Kidney epithelial cell (primary cell): ENCODE measurements around the gene E2F8. TPM values are rescaled to one million over a fixed set of nuclear protein-coding genes. Genes with fewer than 3 reads are reported as not detected.
A peak's percentile ranks its signal among the peaks of the same experiment; 100 is the strongest.

Experiments used
- DNase-seq: peaks from one replicate; pipeline ENCODE4 v3.0.0-alpha.2; 2010; ENCODE audit warnings: low read depth
- H3K27me3 ChIP-seq: 2 replicates; pipeline ENCODE4 v1.6.0; 2011; ENCODE audit warnings: low read length; ENCODE audit not compliant: control insufficient read depth, insufficient read depth
- H3K36me3 ChIP-seq: 2 replicates; pipeline ENCODE4 v1.5.1; 2011; ENCODE audit warnings: low read length; ENCODE audit not compliant: control insufficient read depth, insufficient read depth
- H3K4me3 ChIP-seq: 2 replicates; pipeline ENCODE4 v1.5.1; 2011; ENCODE audit warnings: low read depth, mild to moderate bottlenecking, control low read depth, low read length
- CTCF ChIP-seq: IDR thresholded peaks from 2 replicates; pipeline ENCODE4 v1.5.1; 2011; ENCODE audit warnings: mild to moderate bottlenecking, moderate library complexity, low read length, control low read depth, inconsistent platforms; ENCODE audit not compliant: insufficient read depth, poor library complexity, severe bottlenecking
- total RNA-seq: library from RNA; depleted of rRNA; stranded (reverse); fragments of >200 nt; gene quantifications from 2 replicates; pipeline ENCODE4 v1.2.3, GENCODE V29; 2015

Gene E2F8
- total RNA-seq, 1 donor from 2014 or later, result 0.04 TPM

GRCh38 chr11:19245351-19245750 lies 4.6 kb upstream of the E2F8 start:
- no peak for DNase-seq
- no peak for TF ChIP-seq CTCF
- Histone ChIP-seq H3K4me3 (no peak overlapping the region), H3K36me3 (no peaks in the 10 kb centered on the region), H3K27me3 (peaks cover 20% of the 10 kb centered on the region)

- no peak for DNase-seq
- no peak for TF ChIP-seq CTCF
- no peak overlapping the region for H3K4me3 ChIP-seq
- H3K27me3 ChIP-seq, result peaks cover 20% of the 10 kb centered on the region
- no peaks in the 10 kb centered on the region for H3K36me3 ChIP-seq
Measured at GRCh38 chr11:19244621-19245020, 3.9 kb upstream of the E2F8 start.

GRCh38 chr11:19244084-19244483 lies 3.3 kb upstream of the E2F8 start:
- no peak overlapping the region for H3K4me3 ChIP-seq

GRCh38 chr11:19243613-19244012 lies 2.9 kb upstream of the E2F8 start:
- no peak for TF ChIP-seq CTCF
- Histone ChIP-seq H3K4me3 (no peak overlapping the region), H3K36me3 (no peaks in the 10 kb centered on the region), H3K27me3 (peaks cover 20% of the 10 kb centered on the region)
- no peak for DNase-seq

More at GRCh38 chr11:19244084-19244483, 3.3 kb upstream of the E2F8 start:
- no peak for TF ChIP-seq CTCF
- no peaks in the 10 kb centered on the region for H3K36me3 ChIP-seq
- no peak for DNase-seq
- peaks cover 20% of the 10 kb centered on the region for H3K27me3 ChIP-seq

GRCh38 chr11:19243143-19243542 lies 2.4 kb upstream of the E2F8 start:
- no peak for DNase-seq
- no peaks in the 10 kb centered on the region for H3K36me3 ChIP-seq
- H3K27me3 ChIP-seq, result peaks cover 20% of the 10 kb centered on the region
- TF ChIP-seq CTCF, result no peak
- no peak overlapping the region for H3K4me3 ChIP-seq

- DNase-seq, result no peak
- no peak for TF ChIP-seq CTCF
- peak overlapping the region; percentile 82 for H3K4me3 ChIP-seq
- H3K27me3 ChIP-seq, result peaks cover 20% of the 10 kb centered on the region
- no peaks in the 10 kb centered on the region for H3K36me3 ChIP-seq
Measured at GRCh38 chr11:19242179-19242932, 1.6 kb upstream of the E2F8 start.
